K562 (cell line): ENCODE results near the gene PPP4R3B. TPM values are rescaled to one million over a fixed set of nuclear protein-coding genes. Genes with fewer than 3 reads are reported as not detected.
A peak's percentile ranks its signal among the peaks of the same experiment; 100 is the strongest.

Experiments
- CCAR2 ChIP-seq: fragments of 200-400 bp; formaldehyde crosslinking; IDR thresholded peaks from 2 replicates; pipeline ENCODE4 v1.6.1; 2017; ENCODE audit warnings: mild to moderate bottlenecking, low read depth, low read length
- ELF4 ChIP-seq: fragments of 450-650 bp; formaldehyde crosslinking; IDR thresholded peaks from 2 replicates; pipeline ENCODE4 v1.4.0; 2022; ENCODE audit warnings: missing genetic modification characterization
- FOXA3 ChIP-seq, 2 experiments: fragments of 450-650 bp in 1 of 2; sonication (generic) in 1 of 2; formaldehyde crosslinking; IDR thresholded peaks in 1 of 2; conservative IDR thresholded peaks in 1 of 2; 2 replicates each; pipeline versions ENCODE4 v1.4.0 to v1.8.0; 2020 to 2022; ENCODE audit warnings: mild to moderate bottlenecking in 2 of 2, missing genetic modification reagents in 1 of 2
- MTF1 ChIP-seq: fragments of 250-450 bp; sonication (Bioruptor Pico); IDR thresholded peaks from 2 replicates; pipeline ENCODE4 v1.9.0; 2021; ENCODE audit warnings: moderate library complexity, mild to moderate bottlenecking, inconsistent platforms, borderline replicate concordance
- NFYB ChIP-seq: IDR thresholded peaks from 2 replicates; pipeline ENCODE4 v1.6.1; 2011; ENCODE audit warnings: mild to moderate bottlenecking, moderate library complexity; ENCODE audit not compliant: insufficient read length; ENCODE audit errors: extremely low read depth
- SMARCA5 ChIP-seq: fragments of 450-650 bp; IDR thresholded peaks from 2 replicates; pipeline ENCODE4 v1.6.1; 2016
- ZNF445 ChIP-seq: fragments of 250-450 bp; sonication (Bioruptor Pico); IDR thresholded peaks from 2 replicates; pipeline ENCODE4 v1.4.0; 2020; ENCODE audit warnings: low read depth, mild to moderate bottlenecking, moderate library complexity
- polyA plus RNA-seq, 8 experiments: library from polyadenylated mRNA; depleted of rRNA in 4 of 8; stranded (reverse) in 5 of 8; unstranded in 3 of 8; fragments of >200 nt; fragmentation: Nextera tagmentation in 2 of 8; fragmentation: Illumina TruSeq in 1 of 8; extraction: Ambion mirVana in 2 of 8; extraction: Trizol in 1 of 8; gene quantifications; 2 replicates each; pipeline versions ENCODE4 v1.2.1 to v1.2.3, GENCODE V29; 2011 to 2014; ENCODE audit warnings: inconsistent platforms in 1 of 8, missing spikeins in 1 of 8
- total RNA-seq, 7 experiments: library from RNA; depleted of rRNA in 6 of 7; stranded (reverse); fragments of >200 nt in 6 of 7; fragmentation: Illumina TruSeq in 2 of 7; extraction: Trizol in 2 of 7; gene quantifications; 2 replicates each; pipeline versions ENCODE4 v1.2.1 to v1.2.3, GENCODE V29; 2011 to 2021; ENCODE audit warnings: low replicate concordance in 1 of 7
- TF ChIP-seq, protein P1 (sequence below): sonication (generic); formaldehyde crosslinking; IDR thresholded peaks from 2 replicates; pipeline ENCODE4 v1.8.0; 2022; ENCODE audit warnings: mild to moderate bottlenecking, missing genetic modification reagents
- TF ChIP-seq, protein P2 (sequence below): fragments of 450-650 bp; IDR thresholded peaks from 2 replicates; pipeline ENCODE4 v1.6.1; 2014; ENCODE audit warnings: low read depth, mild to moderate bottlenecking, moderate library complexity, borderline replicate concordance
- TF ChIP-seq, protein P3 (sequence below): fragments of 450-650 bp; IDR thresholded peaks from 2 replicates; pipeline ENCODE4 v1.6.1; 2016; ENCODE audit warnings: low read depth

Gene PPP4R3B
- total and polyA plus RNA-seq, 9 of the 15 experiments (the other 6 are each of a cell fraction or from before 2014, with no cell fraction given) = 13.2 to 59.2 (median 41.9) TPM

DNA sequence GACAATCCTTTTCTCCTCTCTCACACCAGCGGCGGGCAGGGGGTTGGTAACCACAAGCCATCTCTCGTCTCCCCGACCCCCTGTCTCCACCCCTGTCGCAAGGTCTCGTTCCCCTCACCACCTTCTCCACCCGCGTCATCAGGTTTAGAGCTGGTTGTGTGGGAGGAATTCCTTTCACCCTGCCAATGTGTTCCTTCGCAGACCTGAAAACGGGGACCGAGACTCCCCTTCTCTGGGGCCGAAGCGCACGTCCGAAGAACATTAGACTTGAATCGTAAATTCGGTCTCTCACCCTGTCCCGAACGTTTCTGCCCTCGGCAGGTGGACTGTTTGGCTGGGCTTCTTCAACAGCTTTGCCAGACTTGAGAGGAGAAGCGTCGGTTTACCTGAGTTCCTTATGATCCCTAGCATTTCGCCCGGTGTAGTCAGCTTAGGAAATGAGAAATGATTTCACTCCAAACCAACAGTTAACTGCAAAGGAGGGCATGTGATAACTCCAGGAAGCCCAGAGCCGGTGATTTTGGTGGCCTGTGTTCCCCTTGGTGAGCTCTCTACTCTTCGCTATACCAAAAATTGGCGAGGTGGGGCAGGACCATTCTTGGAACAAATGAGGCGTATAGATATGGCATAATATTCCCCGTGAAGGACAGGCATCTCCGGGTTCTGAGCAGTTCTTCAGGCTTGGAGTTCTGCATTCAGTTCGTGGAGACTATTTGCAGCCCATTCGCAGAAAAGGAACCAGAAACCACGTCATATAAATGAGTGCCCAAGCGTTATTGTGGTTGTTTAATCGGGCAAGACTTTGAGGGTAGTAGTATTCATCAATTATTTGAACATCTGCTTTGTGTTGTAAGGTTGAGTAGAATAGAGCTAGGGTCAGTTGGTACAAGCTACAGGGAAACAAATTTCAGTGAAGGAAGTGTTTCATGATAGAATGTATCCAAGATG is 97.2 kb downstream of the PPP4R3B start (continued):
- TF ChIP-seq, protein P1, sequence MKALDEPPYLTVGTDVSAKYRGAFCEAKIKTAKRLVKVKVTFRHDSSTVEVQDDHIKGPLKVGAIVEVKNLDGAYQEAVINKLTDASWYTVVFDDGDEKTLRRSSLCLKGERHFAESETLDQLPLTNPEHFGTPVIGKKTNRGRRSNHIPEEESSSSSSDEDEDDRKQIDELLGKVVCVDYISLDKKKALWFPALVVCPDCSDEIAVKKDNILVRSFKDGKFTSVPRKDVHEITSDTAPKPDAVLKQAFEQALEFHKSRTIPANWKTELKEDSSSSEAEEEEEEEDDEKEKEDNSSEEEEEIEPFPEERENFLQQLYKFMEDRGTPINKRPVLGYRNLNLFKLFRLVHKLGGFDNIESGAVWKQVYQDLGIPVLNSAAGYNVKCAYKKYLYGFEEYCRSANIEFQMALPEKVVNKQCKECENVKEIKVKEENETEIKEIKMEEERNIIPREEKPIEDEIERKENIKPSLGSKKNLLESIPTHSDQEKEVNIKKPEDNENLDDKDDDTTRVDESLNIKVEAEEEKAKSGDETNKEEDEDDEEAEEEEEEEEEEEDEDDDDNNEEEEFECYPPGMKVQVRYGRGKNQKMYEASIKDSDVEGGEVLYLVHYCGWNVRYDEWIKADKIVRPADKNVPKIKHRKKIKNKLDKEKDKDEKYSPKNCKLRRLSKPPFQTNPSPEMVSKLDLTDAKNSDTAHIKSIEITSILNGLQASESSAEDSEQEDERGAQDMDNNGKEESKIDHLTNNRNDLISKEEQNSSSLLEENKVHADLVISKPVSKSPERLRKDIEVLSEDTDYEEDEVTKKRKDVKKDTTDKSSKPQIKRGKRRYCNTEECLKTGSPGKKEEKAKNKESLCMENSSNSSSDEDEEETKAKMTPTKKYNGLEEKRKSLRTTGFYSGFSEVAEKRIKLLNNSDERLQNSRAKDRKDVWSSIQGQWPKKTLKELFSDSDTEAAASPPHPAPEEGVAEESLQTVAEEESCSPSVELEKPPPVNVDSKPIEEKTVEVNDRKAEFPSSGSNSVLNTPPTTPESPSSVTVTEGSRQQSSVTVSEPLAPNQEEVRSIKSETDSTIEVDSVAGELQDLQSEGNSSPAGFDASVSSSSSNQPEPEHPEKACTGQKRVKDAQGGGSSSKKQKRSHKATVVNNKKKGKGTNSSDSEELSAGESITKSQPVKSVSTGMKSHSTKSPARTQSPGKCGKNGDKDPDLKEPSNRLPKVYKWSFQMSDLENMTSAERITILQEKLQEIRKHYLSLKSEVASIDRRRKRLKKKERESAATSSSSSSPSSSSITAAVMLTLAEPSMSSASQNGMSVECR = peak; percentile 26; the same call in 1 of the 2 replicates
- TF ChIP-seq, protein P2, sequence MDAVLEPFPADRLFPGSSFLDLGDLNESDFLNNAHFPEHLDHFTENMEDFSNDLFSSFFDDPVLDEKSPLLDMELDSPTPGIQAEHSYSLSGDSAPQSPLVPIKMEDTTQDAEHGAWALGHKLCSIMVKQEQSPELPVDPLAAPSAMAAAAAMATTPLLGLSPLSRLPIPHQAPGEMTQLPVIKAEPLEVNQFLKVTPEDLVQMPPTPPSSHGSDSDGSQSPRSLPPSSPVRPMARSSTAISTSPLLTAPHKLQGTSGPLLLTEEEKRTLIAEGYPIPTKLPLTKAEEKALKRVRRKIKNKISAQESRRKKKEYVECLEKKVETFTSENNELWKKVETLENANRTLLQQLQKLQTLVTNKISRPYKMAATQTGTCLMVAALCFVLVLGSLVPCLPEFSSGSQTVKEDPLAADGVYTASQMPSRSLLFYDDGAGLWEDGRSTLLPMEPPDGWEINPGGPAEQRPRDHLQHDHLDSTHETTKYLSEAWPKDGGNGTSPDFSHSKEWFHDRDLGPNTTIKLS = no peak
- TF ChIP-seq CCAR2 (no peak), NFYB (no peak), SMARCA5 (no peak), ZNF445 (CRISPR knock-in tag) (no peak), MTF1 (CRISPR knock-in tag) (no peak), FOXA3 (CRISPR knock-in tag; conservative IDR thresholded peaks at IDR 0.05 in 1 of 2, IDR thresholded peaks at IDR 0.05 in 1 of 2) (peak in 1 of 2 experiments; percentile 5; a peak in 1 of 4 replicates), ELF4 (CRISPR knock-in tag) (no peak)
- TF ChIP-seq, protein P3, sequence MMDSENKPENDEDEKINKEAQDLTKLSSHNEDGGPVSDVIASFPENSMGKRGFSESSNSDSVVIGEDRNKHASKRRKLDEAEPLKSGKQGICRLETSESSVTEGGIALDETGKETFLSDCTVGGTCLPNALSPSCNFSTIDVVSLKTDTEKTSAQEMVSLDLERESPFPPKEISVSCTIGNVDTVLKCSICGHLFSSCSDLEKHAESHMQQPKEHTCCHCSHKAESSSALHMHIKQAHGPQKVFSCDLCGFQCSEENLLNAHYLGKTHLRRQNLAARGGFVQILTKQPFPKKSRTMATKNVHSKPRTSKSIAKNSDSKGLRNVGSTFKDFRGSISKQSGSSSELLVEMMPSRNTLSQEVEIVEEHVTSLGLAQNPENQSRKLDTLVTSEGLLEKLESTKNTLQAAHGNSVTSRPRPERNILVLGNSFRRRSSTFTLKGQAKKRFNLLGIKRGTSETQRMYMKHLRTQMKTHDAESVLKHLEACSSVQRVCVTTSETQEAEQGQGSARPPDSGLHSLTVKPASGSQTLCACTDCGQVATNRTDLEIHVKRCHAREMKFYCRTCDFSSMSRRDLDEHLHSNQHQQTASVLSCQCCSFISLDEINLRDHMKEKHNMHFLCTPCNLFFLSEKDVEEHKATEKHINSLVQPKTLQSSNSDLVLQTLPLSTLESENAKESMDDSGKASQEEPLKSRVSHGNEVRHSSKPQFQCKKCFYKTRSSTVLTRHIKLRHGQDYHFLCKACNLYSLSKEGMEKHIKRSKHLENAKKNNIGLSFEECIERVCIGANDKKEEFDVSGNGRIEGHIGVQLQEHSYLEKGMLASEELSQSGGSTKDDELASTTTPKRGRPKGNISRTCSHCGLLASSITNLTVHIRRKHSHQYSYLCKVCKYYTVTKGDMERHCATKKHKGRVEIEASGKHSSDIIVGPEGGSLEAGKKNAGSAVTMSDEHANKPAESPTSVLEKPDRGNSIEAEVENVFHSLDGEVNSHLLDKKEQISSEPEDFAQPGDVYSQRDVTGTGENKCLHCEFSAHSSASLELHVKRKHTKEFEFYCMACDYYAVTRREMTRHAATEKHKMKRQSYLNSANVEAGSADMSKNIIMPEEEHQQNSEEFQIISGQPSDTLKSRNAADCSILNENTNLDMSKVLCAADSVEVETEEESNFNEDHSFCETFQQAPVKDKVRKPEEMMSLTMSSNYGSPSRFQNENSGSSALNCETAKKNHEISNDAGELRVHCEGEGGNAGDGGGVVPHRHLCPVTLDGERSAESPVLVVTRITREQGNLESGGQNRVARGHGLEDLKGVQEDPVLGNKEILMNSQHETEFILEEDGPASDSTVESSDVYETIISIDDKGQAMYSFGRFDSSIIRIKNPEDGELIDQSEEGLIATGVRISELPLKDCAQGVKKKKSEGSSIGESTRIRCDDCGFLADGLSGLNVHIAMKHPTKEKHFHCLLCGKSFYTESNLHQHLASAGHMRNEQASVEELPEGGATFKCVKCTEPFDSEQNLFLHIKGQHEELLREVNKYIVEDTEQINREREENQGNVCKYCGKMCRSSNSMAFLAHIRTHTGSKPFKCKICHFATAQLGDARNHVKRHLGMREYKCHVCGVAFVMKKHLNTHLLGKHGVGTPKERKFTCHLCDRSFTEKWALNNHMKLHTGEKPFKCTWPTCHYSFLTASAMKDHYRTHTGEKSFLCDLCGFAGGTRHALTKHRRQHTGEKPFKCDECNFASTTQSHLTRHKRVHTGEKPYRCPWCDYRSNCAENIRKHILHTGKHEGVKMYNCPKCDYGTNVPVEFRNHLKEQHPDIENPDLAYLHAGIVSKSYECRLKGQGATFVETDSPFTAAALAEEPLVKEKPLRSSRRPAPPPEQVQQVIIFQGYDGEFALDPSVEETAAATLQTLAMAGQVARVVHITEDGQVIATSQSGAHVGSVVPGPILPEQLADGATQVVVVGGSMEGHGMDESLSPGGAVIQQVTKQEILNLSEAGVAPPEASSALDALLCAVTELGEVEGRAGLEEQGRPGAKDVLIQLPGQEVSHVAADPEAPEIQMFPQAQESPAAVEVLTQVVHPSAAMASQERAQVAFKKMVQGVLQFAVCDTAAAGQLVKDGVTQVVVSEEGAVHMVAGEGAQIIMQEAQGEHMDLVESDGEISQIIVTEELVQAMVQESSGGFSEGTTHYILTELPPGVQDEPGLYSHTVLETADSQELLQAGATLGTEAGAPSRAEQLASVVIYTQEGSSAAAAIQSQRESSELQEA = no peak
